ENCODE results near the gene ZNF638. TPM values are rescaled to one million over a fixed set of nuclear protein-coding genes. Genes with fewer than 3 reads are reported as not detected.

ZNF638 gene
- total RNA-seq, 1 experiment from 2014 or later = 80.8 TPM

- intact Hi-C loops (cut with micrococcal nuclease; ENCODE audit: unreplicated experiment) (no loop called here), in situ Hi-C loops (cut with HindIII; ENCODE audit: low pct_unique_long_range_greater_than_20kb, low sequenced_read_pairs) (no loop called here)
- ATAC-seq = no peak
- Histone ChIP-seq H3K4me3 (ENCODE audit: low read depth in 2 of 2, low read length in 2 of 2) (no peak overlapping the region), H3K27me3 (ENCODE audit: control insufficient read depth, insufficient read depth, low read length) (peaks cover 4% of the 10 kb centered on the region; the same call in 1 of the 2 replicates), H3K27ac (ENCODE audit: low read length) (no peak overlapping the region), H3K4me1 (ENCODE audit: control insufficient read depth, insufficient read depth, low read length) (no peaks in the 10 kb centered on the region), H3K9me3 (ENCODE audit: control insufficient read depth, insufficient read depth, low read depth, low read length) (no peaks in the 10 kb centered on the region), H3K36me3 (ENCODE audit: control insufficient read depth, insufficient read depth, low read length) (no peaks in the 10 kb centered on the region)
- ChIA-PET POLR2A (no interaction called here), CTCF (no interaction called here)
- no peak for DNase-seq (ENCODE audit: low read depth, low spot score)
- BruUV-seq (replicated peaks) = no TSS peak
- TF ChIP-seq CTCF (IDR thresholded peaks at IDR 0.05) (no peak), REST (IDR thresholded peaks at IDR 0.05; ENCODE audit: insufficient read depth in 1 of 2, low read depth in 2 of 2, low read length in 1 of 2) (no peak), POLR2AphosphoS5 (IDR thresholded peaks at IDR 0.05; ENCODE audit: low read depth, low read length) (no peak), TCF7L2 (IDR thresholded peaks at IDR 0.05; ENCODE audit: low read depth, low read length) (no peak), SIN3A (IDR thresholded peaks at IDR 0.05; ENCODE audit: borderline replicate concordance, insufficient read depth, low read depth, low read length) (no peak)
These were observed 147.7 kb downstream of the ZNF638 start for GRCh38 chr2:71479261-71479660.

GRCh38 chr2:71481111-71481510, 149.5 kb downstream of the ZNF638 start:
- Histone ChIP-seq H3K36me3 (ENCODE audit: control insufficient read depth, insufficient read depth, low read length) (no peaks in the 10 kb centered on the region), H3K27me3 (ENCODE audit: control insufficient read depth, insufficient read depth, low read length) (peaks cover 4% of the 10 kb centered on the region; the same call in 1 of the 2 replicates), H3K4me1 (ENCODE audit: control insufficient read depth, insufficient read depth, low read length) (no peaks in the 10 kb centered on the region), H3K9me3 (ENCODE audit: control insufficient read depth, insufficient read depth, low read depth, low read length) (no peaks in the 10 kb centered on the region), H3K4me3 (ENCODE audit: low read depth in 2 of 2, low read length in 2 of 2) (no peak overlapping the region), H3K27ac (ENCODE audit: low read length) (no peak overlapping the region)
- intact Hi-C loops (cut with micrococcal nuclease; ENCODE audit: unreplicated experiment) (no loop called here), in situ Hi-C loops (cut with HindIII; ENCODE audit: low pct_unique_long_range_greater_than_20kb, low sequenced_read_pairs) (no loop called here)
- no TSS peak for BruUV-seq (replicated peaks)
- DNase-seq (ENCODE audit: low read depth, low spot score) (no peak), ATAC-seq (no peak)
- no peak for TF ChIP-seq SIN3A (IDR thresholded peaks at IDR 0.05; ENCODE audit: borderline replicate concordance, insufficient read depth, low read depth, low read length)
- TF ChIP-seq POLR2AphosphoS5 (IDR thresholded peaks at IDR 0.05; ENCODE audit: low read depth, low read length) = no peak
- no peak for TF ChIP-seq REST (IDR thresholded peaks at IDR 0.05; ENCODE audit: insufficient read depth in 1 of 2, low read depth in 2 of 2, low read length in 1 of 2)
- no peak for TF ChIP-seq CTCF (IDR thresholded peaks at IDR 0.05)
- no peak for TF ChIP-seq TCF7L2 (IDR thresholded peaks at IDR 0.05; ENCODE audit: low read depth, low read length)
- POLR2A ChIA-PET = no interaction called here
- CTCF ChIA-PET = no interaction called here

Data from Panc1 (cell line).